Left kidney (tissue), 2 donors: ENCODE results near the gene RYR3. TPM values are rescaled to one million over a fixed set of nuclear protein-coding genes. Genes with fewer than 3 reads are reported as not detected.
"Not testable (repeated sequence)": the region's sequence is repeated elsewhere in the genome, so short reads cannot be mapped to it uniquely, and the experiment has no call there.

Experiments
- DNase-seq: peaks from one replicate; pipeline ENCODE4 v3.0.0-alpha.2; 2013
- polyA plus RNA-seq: library from polyadenylated mRNA; unstranded; fragments of 120-200 nt; gene quantifications from one replicate; pipeline ENCODE4 v1.2.1, GENCODE V29; 2013; ENCODE audit not compliant: insufficient read length

The RYR3 gene
- polyA plus RNA-seq, 1 donor, result 16.9 TPM

GRCh38 chr15:33778852-33779251 lies 468.1 kb downstream of the RYR3 start:
- no peak for DNase-seq

- DNase-seq, result no peak
These were observed 469.4 kb downstream of the RYR3 start for GRCh38 chr15:33780011-33780768.

- no peak for DNase-seq
These were observed 472.2 kb downstream of the RYR3 start for GRCh38 chr15:33782966-33783365.

GRCh38 chr15:33785366-33785765 lies 474.6 kb downstream of the RYR3 start:
- no peak for DNase-seq

- peak; percentile 11 for DNase-seq
These were observed 478.3 kb downstream of the RYR3 start for GRCh38 chr15:33788906-33789540.

GRCh38 chr15:33794453-33794852 lies 483.7 kb downstream of the RYR3 start:
- DNase-seq, result no peak

GRCh38 chr15:33795070-33795469 lies 484.3 kb downstream of the RYR3 start:
- DNase-seq, result no peak

- no peak for DNase-seq
These were observed 486.9 kb downstream of the RYR3 start for GRCh38 chr15:33797651-33798050.

- no peak for DNase-seq
These were observed 491.2 kb downstream of the RYR3 start for GRCh38 chr15:33801954-33802353.

- DNase-seq, result no peak
These were observed 496.9 kb downstream of the RYR3 start for GRCh38 chr15:33807665-33808064.

- no peak for DNase-seq
These were observed 498.1 kb downstream of the RYR3 start for GRCh38 chr15:33808720-33809457.

GRCh38 chr15:33810073-33810595 lies 499.4 kb downstream of the RYR3 start:
- no peak for DNase-seq

- DNase-seq, result no peak
These were observed 500.0 kb downstream of the RYR3 start for GRCh38 chr15:33810806-33811205.

GRCh38 chr15:33813891-33814290 lies 503.1 kb downstream of the RYR3 start:
- DNase-seq, result no peak

- not testable (repeated sequence) for DNase-seq
These were observed 508.7 kb downstream of the RYR3 start for GRCh38 chr15:33819499-33819898.

GRCh38 chr15:33822479-33822878 lies 511.7 kb downstream of the RYR3 start:
- no peak for DNase-seq

GRCh38 chr15:33823119-33823518 lies 512.4 kb downstream of the RYR3 start:
- no peak for DNase-seq

GRCh38 chr15:33825453-33825852 lies 514.7 kb downstream of the RYR3 start:
- no peak for DNase-seq

- DNase-seq, result no peak
These were observed 515.4 kb downstream of the RYR3 start for GRCh38 chr15:33826201-33826600.

- DNase-seq, result no peak
These were observed 519.6 kb downstream of the RYR3 start for GRCh38 chr15:33830351-33830750.

- no peak for DNase-seq
These were observed 520.9 kb downstream of the RYR3 start for GRCh38 chr15:33831646-33832045.

- DNase-seq, result no peak
These were observed 524.4 kb downstream of the RYR3 start for GRCh38 chr15:33834892-33835743.
